Liver (tissue), 9 donors: ENCODE results near the gene CSF3R. TPM values are rescaled to one million over a fixed set of nuclear protein-coding genes. Genes with fewer than 3 reads are reported as not detected.

Experiments
- DNase-seq: peaks from one replicate; pipeline ENCODE4 v3.0.0-alpha.2; 2017; ENCODE audit warnings: low spot score
- H3K27ac ChIP-seq, 2 donors: one replicate each; pipeline ENCODE4 v1.7.0; 2013; ENCODE audit warnings: inconsistent platforms in 2 of 2, low read length in 2 of 2, control low read depth in 1 of 2, low read depth in 1 of 2, mild to moderate bottlenecking in 1 of 2
- H3K27me3 ChIP-seq, 4 donors: one replicate each; pipeline versions ENCODE4 v1.6.1 to v1.7.0; 2013; ENCODE audit warnings: low read length in 3 of 4, inconsistent platforms in 1 of 4, mild to moderate bottlenecking in 1 of 4, moderate library complexity in 1 of 4; ENCODE audit not compliant: control insufficient read depth in 4 of 4, insufficient read depth in 4 of 4
- H3K36me3 ChIP-seq, 4 donors: one replicate each; pipeline versions ENCODE4 v1.6.1 to v1.7.0; 2013; ENCODE audit warnings: low read length in 3 of 4, mild to moderate bottlenecking in 3 of 4, low read depth in 1 of 4, moderate library complexity in 1 of 4; ENCODE audit not compliant: control insufficient read depth in 4 of 4, insufficient read depth in 3 of 4
- H3K4me1 ChIP-seq, 4 donors: one replicate each; pipeline versions ENCODE4 v1.6.1 to v1.7.0; 2013; ENCODE audit warnings: low read length in 3 of 4, mild to moderate bottlenecking in 3 of 4, moderate library complexity in 1 of 4; ENCODE audit not compliant: control insufficient read depth in 4 of 4, insufficient read depth in 4 of 4
- H3K4me3 ChIP-seq, 3 donors: one replicate each; pipeline versions ENCODE4 v1.6.1 to v1.7.0; 2013; ENCODE audit warnings: low read length in 3 of 3, control low read depth in 1 of 3, low read depth in 1 of 3, mild to moderate bottlenecking in 1 of 3
- H3K9ac ChIP-seq, 2 donors: one replicate each; pipeline ENCODE4 v1.7.0; 2013; ENCODE audit warnings: low read length in 2 of 2, mild to moderate bottlenecking in 2 of 2, moderate library complexity in 2 of 2, control low read depth in 1 of 2, low read depth in 1 of 2
- H3K9me3 ChIP-seq, 4 donors: one replicate each; pipeline versions ENCODE4 v1.6.1 to v1.7.0; 2013; ENCODE audit warnings: low read length in 3 of 4; ENCODE audit not compliant: control insufficient read depth in 4 of 4
- EGR1 ChIP-seq, 2 donors: IDR thresholded peaks; 2 replicates each; pipeline ENCODE4 v1.6.1; 2016 to 2018; ENCODE audit warnings: antibody characterized with exemption in 2 of 2, low read depth in 2 of 2
- FOXA1 ChIP-seq: IDR thresholded peaks from 2 replicates; pipeline ENCODE4 v1.6.1; 2016; ENCODE audit warnings: antibody characterized with exemption
- FOXA2 ChIP-seq: IDR thresholded peaks from 2 replicates; pipeline ENCODE4 v1.6.1; 2016; ENCODE audit warnings: antibody characterized with exemption
- GABPA ChIP-seq, 2 donors: IDR thresholded peaks in 1 of 2; conservative IDR thresholded peaks in 1 of 2; 2 replicates each; pipeline ENCODE4 v1.6.1; 2016; ENCODE audit warnings: antibody characterized with exemption in 2 of 2, mild to moderate bottlenecking in 1 of 2, moderate library complexity in 1 of 2
- HNF4A ChIP-seq, 2 donors: conservative IDR thresholded peaks; 2 replicates each; pipeline ENCODE4 v1.6.1; 2016; ENCODE audit warnings: antibody characterized with exemption in 2 of 2, mild to moderate bottlenecking in 2 of 2
- HNF4G ChIP-seq: IDR thresholded peaks from 2 replicates; pipeline ENCODE4 v1.6.1; 2016; ENCODE audit warnings: antibody characterized with exemption
- JUND ChIP-seq, 2 donors: IDR thresholded peaks; 2 replicates each; pipeline ENCODE4 v1.6.1; 2016; ENCODE audit warnings: antibody characterized with exemption in 2 of 2
- NR2F2 ChIP-seq: IDR thresholded peaks from 2 replicates; pipeline ENCODE4 v1.6.1; 2016; ENCODE audit warnings: antibody characterized with exemption
- RAD21 ChIP-seq, 2 donors: IDR thresholded peaks; 2 replicates each; pipeline ENCODE4 v1.6.1; 2016; ENCODE audit warnings: antibody characterized with exemption in 2 of 2, mild to moderate bottlenecking in 2 of 2
- RXRA ChIP-seq, 2 donors: IDR thresholded peaks; 2 replicates each; pipeline ENCODE4 v1.6.1; 2017 to 2018; ENCODE audit warnings: antibody characterized with exemption in 2 of 2, mild to moderate bottlenecking in 1 of 2
- SP1 ChIP-seq: IDR thresholded peaks from 2 replicates; pipeline ENCODE4 v1.6.1; 2018; ENCODE audit warnings: antibody characterized with exemption, mild to moderate bottlenecking
- TAF1 ChIP-seq: conservative IDR thresholded peaks from 2 replicates; pipeline ENCODE4 v1.6.1; 2016; ENCODE audit warnings: antibody characterized with exemption, mild to moderate bottlenecking
- WGBS: extraction: QIAGEN DNeasy Blood & Tissue Kit; methylation state at CpG from one replicate; pipeline ENCODE4 v1.1.7; 2013; 5-methylcytosine and 5-hydroxymethylcytosine counted together
- polyA plus RNA-seq, 2 donors: library from polyadenylated mRNA; stranded (reverse) in 1 of 2; unstranded in 1 of 2; fragments of 200-250 nt in 1 of 2; fragments of >200 nt in 1 of 2; fragmentation: Nextera tagmentation in 1 of 2; extraction: Ambion mirVana in 1 of 2; gene quantifications; one replicate each; pipeline versions ENCODE4 v1.2.1 to v1.2.3, GENCODE V29; 2013 to 2015
- total RNA-seq, 2 donors: library from RNA; depleted of rRNA; stranded (reverse); fragments of >200 nt; gene quantifications; one replicate each; pipeline ENCODE4 v1.2.3, GENCODE V29; 2014
- TF ChIP-seq, protein P1 (sequence below): IDR thresholded peaks from 2 replicates; pipeline ENCODE4 v1.6.1; 2016; ENCODE audit warnings: antibody characterized with exemption
- TF ChIP-seq, protein P2 (sequence below): IDR thresholded peaks from 2 replicates; pipeline ENCODE4 v1.6.1; 2016; ENCODE audit warnings: antibody characterized with exemption, mild to moderate bottlenecking
- TF ChIP-seq, protein P3 (sequence below): IDR thresholded peaks from 2 replicates; pipeline ENCODE4 v1.6.1; 2016; ENCODE audit warnings: antibody characterized with exemption
- TF ChIP-seq, protein P4 (sequence below): fragments of 150-350 bp; IDR thresholded peaks from 2 replicates; pipeline ENCODE4 v1.5.1; 2017; ENCODE audit warnings: improper control_type of control experiment, low read depth, low read length; ENCODE audit not compliant: missing input control
- TF ChIP-seq, protein P5 (sequence below): IDR thresholded peaks from 2 replicates; pipeline ENCODE4 v1.6.1; 2016; ENCODE audit warnings: antibody characterized with exemption
- donor health status: healthy.
- donor health status: healthy.
- donor health status: healthy.
- donor health status: healthy.
- donor health status: healthy.

Gene CSF3R
- total and polyA plus RNA-seq, 4 donors, result 6.7 to 81.3 (median 15.9) TPM

DNA sequence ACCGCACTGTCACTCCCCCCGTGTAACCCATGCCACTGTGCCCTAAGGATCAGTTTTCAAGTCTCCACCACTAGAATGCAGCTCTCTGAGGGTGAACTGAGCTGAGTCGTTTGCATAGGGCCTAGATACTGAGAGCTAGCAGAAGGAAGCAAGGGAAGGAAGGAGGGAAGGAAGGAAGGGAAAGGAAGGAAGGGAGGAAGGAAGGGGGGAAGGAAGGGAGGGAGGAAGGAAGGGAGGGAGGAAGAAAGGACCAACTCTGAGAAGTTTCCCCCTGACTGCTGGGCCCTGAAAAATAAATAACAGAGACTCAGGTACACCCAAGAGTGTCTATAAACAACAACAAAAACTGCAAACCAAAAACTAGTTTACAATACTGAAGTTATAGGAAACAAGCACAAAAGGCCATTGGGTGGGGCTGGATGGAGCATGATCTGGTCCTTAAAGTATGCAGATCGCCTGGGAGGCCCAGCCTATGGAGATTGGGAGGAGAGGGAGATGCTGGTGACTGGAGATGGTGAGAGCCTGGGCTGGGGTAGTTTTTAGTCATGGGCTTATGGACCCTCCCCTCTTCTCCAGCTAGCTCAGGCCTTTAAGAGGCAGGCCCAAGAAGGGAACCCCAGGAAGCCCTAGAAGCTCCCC lies 16.9 kb downstream of the CSF3R start:
- Histone ChIP-seq H3K4me1 (peaks cover 2 to 10% (median 5%) of the 10 kb centered on the region in 4 donors), H3K9ac (no peak overlapping the region), H3K36me3 (peaks cover 0 to 12% (median 8%) of the 10 kb centered on the region in 4 donors), H3K4me3 (no peak overlapping the region), H3K27me3 (no peaks in the 10 kb centered on the region), H3K27ac (no peak overlapping the region), H3K9me3 (no peaks in the 10 kb centered on the region)
- 83% methylated on average over 4 of the region's 4 CpGs for WGBS
- TF ChIP-seq NR2F2 (no peak), HNF4G (no peak), RAD21 (IDR thresholded peaks at IDR 0.05) (no peak), SP1 (no peak), HNF4A (conservative IDR thresholded peaks at IDR 0.05) (no peak), FOXA2 (no peak), JUND (IDR thresholded peaks at IDR 0.05) (no peak), TAF1 (no peak), EGR1 (IDR thresholded peaks at IDR 0.05; ENCODE audit: low read depth in 2 of 2) (no peak), FOXA1 (no peak), GABPA (IDR thresholded peaks at IDR 0.05 in 1 of 2, conservative IDR thresholded peaks at IDR 0.05 in 1 of 2) (no peak), RXRA (IDR thresholded peaks at IDR 0.05) (no peak)
- TF ChIP-seq, protein P1, sequence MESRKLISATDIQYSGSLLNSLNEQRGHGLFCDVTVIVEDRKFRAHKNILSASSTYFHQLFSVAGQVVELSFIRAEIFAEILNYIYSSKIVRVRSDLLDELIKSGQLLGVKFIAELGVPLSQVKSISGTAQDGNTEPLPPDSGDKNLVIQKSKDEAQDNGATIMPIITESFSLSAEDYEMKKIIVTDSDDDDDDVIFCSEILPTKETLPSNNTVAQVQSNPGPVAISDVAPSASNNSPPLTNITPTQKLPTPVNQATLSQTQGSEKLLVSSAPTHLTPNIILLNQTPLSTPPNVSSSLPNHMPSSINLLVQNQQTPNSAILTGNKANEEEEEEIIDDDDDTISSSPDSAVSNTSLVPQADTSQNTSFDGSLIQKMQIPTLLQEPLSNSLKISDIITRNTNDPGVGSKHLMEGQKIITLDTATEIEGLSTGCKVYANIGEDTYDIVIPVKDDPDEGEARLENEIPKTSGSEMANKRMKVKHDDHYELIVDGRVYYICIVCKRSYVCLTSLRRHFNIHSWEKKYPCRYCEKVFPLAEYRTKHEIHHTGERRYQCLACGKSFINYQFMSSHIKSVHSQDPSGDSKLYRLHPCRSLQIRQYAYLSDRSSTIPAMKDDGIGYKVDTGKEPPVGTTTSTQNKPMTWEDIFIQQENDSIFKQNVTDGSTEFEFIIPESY, result no peak
- TF ChIP-seq, protein P2, sequence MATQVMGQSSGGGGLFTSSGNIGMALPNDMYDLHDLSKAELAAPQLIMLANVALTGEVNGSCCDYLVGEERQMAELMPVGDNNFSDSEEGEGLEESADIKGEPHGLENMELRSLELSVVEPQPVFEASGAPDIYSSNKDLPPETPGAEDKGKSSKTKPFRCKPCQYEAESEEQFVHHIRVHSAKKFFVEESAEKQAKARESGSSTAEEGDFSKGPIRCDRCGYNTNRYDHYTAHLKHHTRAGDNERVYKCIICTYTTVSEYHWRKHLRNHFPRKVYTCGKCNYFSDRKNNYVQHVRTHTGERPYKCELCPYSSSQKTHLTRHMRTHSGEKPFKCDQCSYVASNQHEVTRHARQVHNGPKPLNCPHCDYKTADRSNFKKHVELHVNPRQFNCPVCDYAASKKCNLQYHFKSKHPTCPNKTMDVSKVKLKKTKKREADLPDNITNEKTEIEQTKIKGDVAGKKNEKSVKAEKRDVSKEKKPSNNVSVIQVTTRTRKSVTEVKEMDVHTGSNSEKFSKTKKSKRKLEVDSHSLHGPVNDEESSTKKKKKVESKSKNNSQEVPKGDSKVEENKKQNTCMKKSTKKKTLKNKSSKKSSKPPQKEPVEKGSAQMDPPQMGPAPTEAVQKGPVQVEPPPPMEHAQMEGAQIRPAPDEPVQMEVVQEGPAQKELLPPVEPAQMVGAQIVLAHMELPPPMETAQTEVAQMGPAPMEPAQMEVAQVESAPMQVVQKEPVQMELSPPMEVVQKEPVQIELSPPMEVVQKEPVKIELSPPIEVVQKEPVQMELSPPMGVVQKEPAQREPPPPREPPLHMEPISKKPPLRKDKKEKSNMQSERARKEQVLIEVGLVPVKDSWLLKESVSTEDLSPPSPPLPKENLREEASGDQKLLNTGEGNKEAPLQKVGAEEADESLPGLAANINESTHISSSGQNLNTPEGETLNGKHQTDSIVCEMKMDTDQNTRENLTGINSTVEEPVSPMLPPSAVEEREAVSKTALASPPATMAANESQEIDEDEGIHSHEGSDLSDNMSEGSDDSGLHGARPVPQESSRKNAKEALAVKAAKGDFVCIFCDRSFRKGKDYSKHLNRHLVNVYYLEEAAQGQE, result no peak
- TF ChIP-seq, protein P3, sequence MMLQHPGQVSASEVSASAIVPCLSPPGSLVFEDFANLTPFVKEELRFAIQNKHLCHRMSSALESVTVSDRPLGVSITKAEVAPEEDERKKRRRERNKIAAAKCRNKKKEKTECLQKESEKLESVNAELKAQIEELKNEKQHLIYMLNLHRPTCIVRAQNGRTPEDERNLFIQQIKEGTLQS, result no peak
- TF ChIP-seq, protein P4, sequence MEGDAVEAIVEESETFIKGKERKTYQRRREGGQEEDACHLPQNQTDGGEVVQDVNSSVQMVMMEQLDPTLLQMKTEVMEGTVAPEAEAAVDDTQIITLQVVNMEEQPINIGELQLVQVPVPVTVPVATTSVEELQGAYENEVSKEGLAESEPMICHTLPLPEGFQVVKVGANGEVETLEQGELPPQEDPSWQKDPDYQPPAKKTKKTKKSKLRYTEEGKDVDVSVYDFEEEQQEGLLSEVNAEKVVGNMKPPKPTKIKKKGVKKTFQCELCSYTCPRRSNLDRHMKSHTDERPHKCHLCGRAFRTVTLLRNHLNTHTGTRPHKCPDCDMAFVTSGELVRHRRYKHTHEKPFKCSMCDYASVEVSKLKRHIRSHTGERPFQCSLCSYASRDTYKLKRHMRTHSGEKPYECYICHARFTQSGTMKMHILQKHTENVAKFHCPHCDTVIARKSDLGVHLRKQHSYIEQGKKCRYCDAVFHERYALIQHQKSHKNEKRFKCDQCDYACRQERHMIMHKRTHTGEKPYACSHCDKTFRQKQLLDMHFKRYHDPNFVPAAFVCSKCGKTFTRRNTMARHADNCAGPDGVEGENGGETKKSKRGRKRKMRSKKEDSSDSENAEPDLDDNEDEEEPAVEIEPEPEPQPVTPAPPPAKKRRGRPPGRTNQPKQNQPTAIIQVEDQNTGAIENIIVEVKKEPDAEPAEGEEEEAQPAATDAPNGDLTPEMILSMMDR, result no peak
- TF ChIP-seq, protein P5, sequence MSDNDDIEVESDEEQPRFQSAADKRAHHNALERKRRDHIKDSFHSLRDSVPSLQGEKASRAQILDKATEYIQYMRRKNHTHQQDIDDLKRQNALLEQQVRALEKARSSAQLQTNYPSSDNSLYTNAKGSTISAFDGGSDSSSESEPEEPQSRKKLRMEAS, result no peak
- no peak for DNase-seq
